Natural killer cell (primary cell): ENCODE measurements around the gene GSE1. TPM values are rescaled to one million over a fixed set of nuclear protein-coding genes. Genes with fewer than 3 reads are reported as not detected.

Experiments used
- ATAC-seq, 3 donors: fragments of 150-1000 bp in 2 of 3; fragments of 200-7000 bp in 1 of 3; cut with Tn5 transposase; 1 replicate in 1 of 3; 2 replicates in 2 of 3; pipeline ENCODE4 v1.10.0; 2021; ENCODE audit warnings: mild to moderate bottlenecking in 2 of 3, moderate library complexity in 2 of 3
- DNase-seq, 2 donors: peaks; one replicate each; pipeline versions ENCODE4 v3.0.0 to v3.0.0-alpha.2; 2013 to 2021; ENCODE audit warnings: mixed read lengths in 1 of 2
- H3K27ac ChIP-seq: one replicate; pipeline ENCODE4 v1.5.1; 2013; ENCODE audit warnings: mild to moderate bottlenecking, low read length
- H3K27me3 ChIP-seq: one replicate; pipeline ENCODE4 v1.6.1; 2013; ENCODE audit warnings: low read length; ENCODE audit not compliant: control insufficient read depth, insufficient read depth
- H3K36me3 ChIP-seq: one replicate; pipeline ENCODE4 v1.6.1; 2013; ENCODE audit warnings: low read length; ENCODE audit not compliant: control insufficient read depth, insufficient read depth
- H3K4me1 ChIP-seq: one replicate; pipeline ENCODE4 v1.6.1; 2013; ENCODE audit warnings: low read length; ENCODE audit not compliant: control insufficient read depth, insufficient read depth
- H3K4me3 ChIP-seq: one replicate; pipeline ENCODE4 v1.5.1; 2013; ENCODE audit warnings: low read length
- H3K9me3 ChIP-seq: one replicate; pipeline ENCODE4 v1.6.1; 2013; ENCODE audit warnings: low read length; ENCODE audit not compliant: control insufficient read depth, insufficient read depth
- H3K27ac Mint-ChIP-seq, 2 donors: one replicate each; pipeline ENCODE4 v1.8.0; 2022; ENCODE audit warnings: mild to moderate bottlenecking in 2 of 2, mixed read lengths in 2 of 2, moderate library complexity in 1 of 2
- H3K27me3 Mint-ChIP-seq, 2 donors: one replicate each; pipeline ENCODE4 v1.8.0; 2022; ENCODE audit warnings: low read depth in 2 of 2, mixed read lengths in 2 of 2
- H3K36me3 Mint-ChIP-seq: one replicate; pipeline ENCODE4 v1.8.0; 2022; ENCODE audit warnings: mixed read lengths
- H3K4me1 Mint-ChIP-seq, 2 donors: one replicate each; pipeline ENCODE4 v1.8.0; 2022; ENCODE audit warnings: mixed read lengths in 2 of 2
- H3K4me3 Mint-ChIP-seq: one replicate; pipeline ENCODE4 v1.8.0; 2022; ENCODE audit warnings: mild to moderate bottlenecking, moderate library complexity, mixed read lengths
- H3K9me3 Mint-ChIP-seq, 2 donors: one replicate each; pipeline ENCODE4 v1.8.0; 2022; ENCODE audit warnings: mixed read lengths in 2 of 2
- CTCF ChIP-seq: fragments of 200-600 bp; IDR thresholded peaks from one replicate; pipeline ENCODE4 v1.8.0; 2022; ENCODE audit warnings: antibody characterized with exemption
- WGBS: methylation state at CpG from one replicate; pipeline ENCODE4 v1.1.7; 2013; ENCODE audit warnings: missing lambda C conversion rate; ENCODE audit not compliant: insufficient coverage; 5-methylcytosine and 5-hydroxymethylcytosine counted together
- intact Hi-C: fragments of 100-400 bp; cut with micrococcal nuclease; formaldehyde crosslinking; loops from one replicate; pipeline ENCODE4 v1.14.2; 2022
- total RNA-seq, 4 donors: library from RNA; stranded (reverse); fragments of 120-200 nt in 1 of 4; gene quantifications; one replicate each; pipeline versions ENCODE4 v1.2.3 to v1.2.4, GENCODE V29; 2013 to 2022

GSE1 gene
- total RNA-seq, 3 donors from 2014 or later (not counting 1 experiment from before 2014, with no cell fraction given), result 232 to 277 (median 233) TPM

GRCh38 chr16:85565340-85565739 is 47.8 kb upstream of the GSE1 start:
- H3K9me3 ChIP-seq, result no peaks in the 10 kb centered on the region
- H3K4me1 ChIP-seq, result peaks cover 90% of the 10 kb centered on the region
- DNase-seq, result no peak
- peak overlapping the region; percentile 57 for H3K4me3 Mint-ChIP-seq
- H3K27ac Mint-ChIP-seq, result peak overlapping the region; percentile 96 to 99
- H3K36me3 Mint-ChIP-seq, result no peaks in the 10 kb centered on the region
- intact Hi-C loops, result loop anchor here (5.0 kb wide), 1 partner anchor 43 kb away; no protein-coding TSS in a partner anchor
- no peaks in the 10 kb centered on the region for H3K27me3 ChIP-seq
- H3K4me3 ChIP-seq, result no peak overlapping the region
- WGBS, result 65% methylated on average over 9 of the region's 9 CpGs
- ATAC-seq, result no peak
- no peak for TF ChIP-seq CTCF
- no peaks in the 10 kb centered on the region for H3K9me3 Mint-ChIP-seq
- peaks cover 97 to 100% of the 10 kb centered on the region in 2 donors for H3K4me1 Mint-ChIP-seq
- no peaks in the 10 kb centered on the region for H3K36me3 ChIP-seq
- no peaks in the 10 kb centered on the region for H3K27me3 Mint-ChIP-seq
- H3K27ac ChIP-seq, result no peak overlapping the region

GRCh38 chr16:85565801-85566526 is 47.2 kb upstream of the GSE1 start:
- no peaks in the 10 kb centered on the region for H3K9me3 Mint-ChIP-seq
- Histone ChIP-seq H3K9me3 (no peaks in the 10 kb centered on the region), H3K27me3 (no peaks in the 10 kb centered on the region), H3K36me3 (no peaks in the 10 kb centered on the region), H3K4me3 (no peak overlapping the region), H3K27ac (peak overlapping the region; percentile 75), H3K4me1 (peaks cover 95% of the 10 kb centered on the region)
- no peak for DNase-seq
- ATAC-seq, result no peak
- no peaks in the 10 kb centered on the region for H3K27me3 Mint-ChIP-seq
- no peaks in the 10 kb centered on the region for H3K36me3 Mint-ChIP-seq
- peak overlapping the region; percentile 96 to 99 for H3K27ac Mint-ChIP-seq
- H3K4me1 Mint-ChIP-seq, result peaks cover 97 to 100% of the 10 kb centered on the region in 2 donors
- no peak for TF ChIP-seq CTCF
- WGBS, result 86% methylated on average over 23 of the region's 23 CpGs
- peak overlapping the region; percentile 78 for H3K4me3 Mint-ChIP-seq
- intact Hi-C loops, result loop anchor here (5.0 kb wide), 1 partner anchor 44 kb away; no protein-coding TSS in a partner anchor

- WGBS, result 25% methylated on average over 15 of the region's 19 CpGs
- Histone ChIP-seq H3K27me3 (no peaks in the 10 kb centered on the region), H3K4me3 (no peak overlapping the region), H3K36me3 (no peaks in the 10 kb centered on the region), H3K4me1 (peaks cover 96% of the 10 kb centered on the region), H3K27ac (peak overlapping the region; percentile 86), H3K9me3 (no peaks in the 10 kb centered on the region)
- no peaks in the 10 kb centered on the region for H3K9me3 Mint-ChIP-seq
- DNase-seq (no peak), ATAC-seq (peak in 1 of 3 donors; percentile 8)
- intact Hi-C loops, result loop anchor here (5.0 kb wide), 1 partner anchor 44 kb away; no protein-coding TSS in a partner anchor
- peaks cover 99 to 100% of the 10 kb centered on the region in 2 donors for H3K4me1 Mint-ChIP-seq
- H3K4me3 Mint-ChIP-seq, result peak overlapping the region; percentile 95
- no peak for TF ChIP-seq CTCF
- H3K36me3 Mint-ChIP-seq, result no peaks in the 10 kb centered on the region
- no peaks in the 10 kb centered on the region for H3K27me3 Mint-ChIP-seq
- H3K27ac Mint-ChIP-seq, result peak overlapping the region; percentile 96 to 99
Measured at GRCh38 chr16:85566561-85567100, 46.5 kb upstream of the GSE1 start.
